Fibroblast of pulmonary artery (primary cell): ENCODE measurements around the gene IFIT2.

ENCODE experiments used
- DNase-seq: peaks from one replicate; pipeline ENCODE4 v3.0.0-alpha.2; 2010; ENCODE audit warnings: low read depth
- H3K4me3 ChIP-seq: replicated peaks from 2 replicates; pipeline ENCODE4 v1.5.1; 2011; ENCODE audit warnings: low read depth, mild to moderate bottlenecking, control low read depth, low read length, moderate library complexity
- TF ChIP-seq, protein P1 (sequence below): IDR thresholded peaks from 2 replicates; pipeline ENCODE4 v1.5.1; 2011; ENCODE audit warnings: mild to moderate bottlenecking, control low read depth, low read length, inconsistent platforms; ENCODE audit errors: missing control alignments

IFIT2 gene

DNA sequence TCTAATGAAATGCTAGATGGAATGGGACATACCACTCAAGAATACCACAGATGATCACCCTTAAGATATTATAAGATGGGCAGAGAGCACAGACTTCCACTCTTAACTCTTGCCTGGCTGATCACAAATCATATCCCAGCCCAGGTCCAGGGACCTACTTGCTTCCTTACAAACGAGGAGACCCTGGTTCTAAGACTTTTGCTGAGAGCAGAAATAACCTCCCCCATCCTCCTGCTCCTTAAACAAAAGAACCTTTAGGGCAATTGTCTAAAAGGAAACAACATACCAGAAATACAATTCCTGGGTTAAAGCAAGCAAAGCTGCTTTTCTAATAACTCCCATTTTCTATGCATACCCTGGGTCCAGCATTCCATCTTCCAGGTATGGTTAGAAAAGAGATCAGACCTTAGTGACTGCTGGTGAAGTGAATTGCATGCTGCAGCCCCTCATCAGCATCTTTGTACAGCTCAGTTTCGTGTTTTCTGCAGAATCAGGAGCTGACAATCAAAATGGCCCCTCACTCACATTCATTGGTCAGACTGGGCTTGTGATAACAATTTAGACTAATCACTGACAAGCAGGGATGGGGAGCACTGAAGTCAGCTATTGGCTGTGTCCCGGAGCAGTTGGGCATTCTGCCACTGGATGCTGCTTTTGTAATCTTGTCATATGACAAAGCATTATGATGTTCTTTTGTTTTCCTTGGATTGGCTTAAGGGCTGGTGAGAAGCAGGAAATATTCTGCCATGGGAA lies 40.5 kb downstream of the IFIT2 start:
- H3K4me3 ChIP-seq, result no peak overlapping the region
- TF ChIP-seq, protein P1, sequence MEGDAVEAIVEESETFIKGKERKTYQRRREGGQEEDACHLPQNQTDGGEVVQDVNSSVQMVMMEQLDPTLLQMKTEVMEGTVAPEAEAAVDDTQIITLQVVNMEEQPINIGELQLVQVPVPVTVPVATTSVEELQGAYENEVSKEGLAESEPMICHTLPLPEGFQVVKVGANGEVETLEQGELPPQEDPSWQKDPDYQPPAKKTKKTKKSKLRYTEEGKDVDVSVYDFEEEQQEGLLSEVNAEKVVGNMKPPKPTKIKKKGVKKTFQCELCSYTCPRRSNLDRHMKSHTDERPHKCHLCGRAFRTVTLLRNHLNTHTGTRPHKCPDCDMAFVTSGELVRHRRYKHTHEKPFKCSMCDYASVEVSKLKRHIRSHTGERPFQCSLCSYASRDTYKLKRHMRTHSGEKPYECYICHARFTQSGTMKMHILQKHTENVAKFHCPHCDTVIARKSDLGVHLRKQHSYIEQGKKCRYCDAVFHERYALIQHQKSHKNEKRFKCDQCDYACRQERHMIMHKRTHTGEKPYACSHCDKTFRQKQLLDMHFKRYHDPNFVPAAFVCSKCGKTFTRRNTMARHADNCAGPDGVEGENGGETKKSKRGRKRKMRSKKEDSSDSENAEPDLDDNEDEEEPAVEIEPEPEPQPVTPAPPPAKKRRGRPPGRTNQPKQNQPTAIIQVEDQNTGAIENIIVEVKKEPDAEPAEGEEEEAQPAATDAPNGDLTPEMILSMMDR, result no peak
- DNase-seq, result peak; percentile 95

DNA sequence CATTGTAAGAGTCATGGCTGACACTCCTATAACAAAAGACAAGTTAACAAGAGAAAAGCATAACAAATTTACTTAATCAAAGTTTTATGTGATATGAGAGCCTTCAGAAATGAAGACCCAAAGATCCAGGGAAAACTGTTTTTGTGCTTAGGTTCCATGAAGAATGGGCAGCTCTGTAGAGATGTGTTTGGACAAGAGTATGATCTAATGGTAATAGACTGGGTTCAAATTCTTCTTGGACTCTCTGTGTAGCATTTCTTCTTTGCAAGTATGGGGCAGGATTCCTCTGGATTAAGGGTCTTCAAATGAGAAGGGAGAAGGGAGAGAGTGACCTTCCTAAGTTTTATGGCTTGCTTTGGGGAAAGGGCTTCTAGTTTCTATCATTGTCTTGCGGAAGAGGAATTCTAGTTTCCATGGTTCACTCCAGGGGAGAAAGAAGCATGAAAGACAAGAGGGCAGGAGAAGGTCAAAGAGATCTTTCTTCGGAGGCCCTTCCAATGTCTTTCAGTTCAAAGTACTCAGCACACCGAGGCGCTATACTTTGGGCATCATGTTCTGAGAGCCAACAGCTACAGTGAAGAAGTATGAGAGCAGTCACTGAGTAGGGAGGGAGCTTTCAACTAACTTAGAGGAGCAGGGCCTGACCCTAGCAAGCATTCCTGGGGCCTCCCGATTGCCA lies 41.4 kb downstream of the IFIT2 start:
- TF ChIP-seq, protein P1, result no peak
- DNase-seq, result no peak

DNA sequence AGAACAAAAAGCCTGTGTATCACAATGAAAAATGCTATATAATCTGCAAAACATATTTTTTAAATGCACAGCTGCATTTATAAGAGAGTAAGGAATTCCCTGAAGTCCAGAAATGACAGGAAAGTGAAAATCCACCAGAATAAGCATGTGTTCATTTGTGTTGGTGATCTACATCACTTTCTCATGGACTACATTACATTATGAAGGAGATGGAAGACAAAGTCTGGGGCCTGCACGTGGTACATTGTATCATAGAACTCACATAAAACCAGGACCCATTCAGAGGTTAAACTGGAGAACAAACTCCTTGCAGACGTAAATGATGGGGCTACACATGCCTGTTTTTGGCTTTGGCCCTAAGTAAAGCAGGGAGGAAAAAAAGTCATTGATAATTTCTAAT lies 42.3 kb downstream of the IFIT2 start:
- DNase-seq, result no peak
- TF ChIP-seq, protein P1, result no peak
- no peak overlapping the region for H3K4me3 ChIP-seq

More for the DNA sequence above, 41.4 kb downstream of the IFIT2 start:
- no peak overlapping the region for H3K4me3 ChIP-seq

DNA sequence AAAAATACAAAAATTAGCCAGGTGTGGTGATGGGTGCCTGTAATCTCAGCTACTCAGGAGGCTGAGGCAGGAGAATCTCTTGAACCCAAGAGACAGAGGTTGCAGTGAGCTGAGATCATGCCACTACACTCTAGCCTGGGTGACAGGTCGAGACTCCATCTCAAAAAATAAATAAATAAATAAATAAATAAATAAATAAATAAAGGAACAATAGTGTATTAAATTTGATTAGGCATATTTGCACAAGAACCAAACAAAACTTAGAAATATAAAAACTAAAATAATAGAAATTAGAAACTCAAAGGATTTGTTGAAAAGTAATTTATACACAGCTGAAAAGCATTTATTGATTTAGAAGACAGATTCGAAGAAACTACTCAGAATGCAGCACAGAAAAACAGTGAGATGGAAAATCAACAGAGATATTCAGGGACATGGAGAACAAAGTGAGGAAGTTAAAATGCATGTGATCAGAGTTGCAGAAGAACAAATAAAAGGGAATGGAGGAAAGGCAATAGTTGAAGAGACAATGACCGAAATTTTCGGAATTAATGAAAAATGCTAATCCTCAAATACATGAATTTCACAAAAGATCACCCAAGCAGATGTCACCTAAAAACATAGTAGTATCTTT lies 43.6 kb downstream of the IFIT2 start:
- TF ChIP-seq, protein P1, result no peak
- no peak for DNase-seq
- H3K4me3 ChIP-seq, result no peak overlapping the region

DNA sequence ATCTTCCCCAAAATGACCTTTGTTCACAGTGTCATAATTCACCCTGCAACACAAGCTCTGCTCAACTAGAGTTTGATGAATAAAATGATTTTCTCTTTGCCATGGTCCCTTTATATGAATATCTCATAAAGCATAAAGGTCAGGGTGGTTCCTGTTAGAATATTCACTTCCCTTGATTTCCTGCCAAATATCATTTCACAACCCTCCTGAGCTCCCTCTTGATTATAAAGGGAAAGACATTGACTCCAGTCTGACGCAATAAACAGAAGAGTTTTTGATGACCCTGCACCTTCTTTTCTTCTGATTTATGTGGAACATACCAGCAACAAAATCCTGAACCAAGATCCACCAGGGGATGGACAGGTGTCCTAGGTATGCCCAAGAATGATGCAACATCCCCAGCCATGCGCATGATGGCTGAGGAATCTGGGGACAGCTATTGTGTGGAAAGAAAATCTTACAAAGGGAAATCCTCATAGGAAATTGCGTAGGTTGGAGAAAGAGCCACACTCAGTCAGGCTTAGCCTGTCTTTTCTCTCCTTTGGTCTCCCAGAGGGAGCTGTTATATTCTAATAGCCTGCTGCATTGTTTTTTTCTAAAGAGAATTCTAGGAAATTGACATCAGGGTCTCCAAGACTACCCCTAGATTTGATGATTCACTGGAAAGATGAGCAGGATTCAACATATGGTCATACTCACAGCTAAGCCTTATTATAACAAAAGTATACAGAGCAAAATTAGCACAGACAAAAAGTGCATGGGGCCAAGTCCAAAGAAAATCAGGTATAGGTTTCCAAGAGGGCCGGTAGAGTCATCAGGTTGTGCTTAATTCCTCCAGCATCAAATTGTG lies 44.8 kb downstream of the IFIT2 start:
- TF ChIP-seq, protein P1, result no peak
- DNase-seq, result peak; percentile 86
- no peak overlapping the region for H3K4me3 ChIP-seq

DNA sequence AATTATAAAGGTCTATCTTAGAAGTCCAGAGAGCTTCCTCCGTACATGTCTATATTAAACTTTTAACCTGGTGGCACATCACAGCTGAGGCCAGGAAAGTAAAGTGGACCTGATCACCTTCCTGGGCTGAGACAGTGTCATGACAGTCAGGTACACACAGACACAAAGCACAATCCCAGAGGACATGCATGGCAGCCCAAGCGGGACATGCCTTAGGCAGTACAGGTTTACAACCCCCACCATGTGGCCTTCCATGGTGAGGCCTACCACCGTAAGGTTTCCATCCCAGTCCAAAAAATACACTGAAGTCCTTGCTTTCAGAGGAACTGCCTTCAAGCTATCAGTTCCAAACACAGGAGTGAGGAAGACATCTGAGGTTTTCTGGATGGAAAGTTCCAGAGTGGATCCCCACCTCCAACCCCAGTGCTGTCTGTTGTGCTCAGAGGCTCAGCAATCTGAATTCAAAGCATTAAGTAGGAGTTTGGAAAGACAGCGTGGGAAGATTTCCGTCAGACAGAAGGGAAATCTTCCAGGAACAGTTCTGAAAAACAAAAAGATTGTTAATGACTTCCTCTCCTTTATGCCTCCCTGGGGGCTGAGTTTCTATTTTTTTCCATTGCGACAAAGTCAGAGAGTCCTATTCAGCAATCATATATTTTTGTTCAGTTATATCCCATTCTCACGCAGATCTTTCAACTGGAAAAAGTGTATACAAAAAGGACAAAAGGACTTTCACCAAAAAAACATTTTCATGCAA lies 46.0 kb downstream of the IFIT2 start:
- TF ChIP-seq, protein P1, result no peak
- peak; percentile 66 for DNase-seq
- H3K4me3 ChIP-seq, result no peak overlapping the region
